Omental fat pad (tissue), 4 donors: ENCODE data around the gene NPFFR1. TPM values are rescaled to one million over a fixed set of nuclear protein-coding genes. Genes with fewer than 3 reads are reported as not detected.
"Not testable (repeated sequence)": the region's sequence is repeated elsewhere in the genome, so short reads cannot be mapped to it uniquely, and the experiment has no call there.

Experiments used
- ATAC-seq: fragments of 150-250 bp; one replicate; pipeline ENCODE4 v1.9.1; 2016; ENCODE audit warnings: mild to moderate bottlenecking, moderate library complexity; ENCODE audit not compliant: low FRiP score
- DNase-seq: peaks from one replicate; pipeline ENCODE4 v3.0.0-alpha.2; 2019; ENCODE audit warnings: low spot score
- total RNA-seq, 4 donors: library from RNA; depleted of rRNA; stranded (reverse); fragments of >200 nt; gene quantifications; one replicate each; pipeline ENCODE4 v1.1.0, GENCODE V29; 2016
- TF ChIP-seq, protein P1 (sequence below), 3 donors: fragments of 450-650 bp; IDR thresholded peaks; one replicate each; pipeline ENCODE4 v1.5.1; 2016 to 2017; ENCODE audit warnings: antibody characterized with exemption in 3 of 3, mild to moderate bottlenecking in 3 of 3, moderate library complexity in 2 of 3

Gene NPFFR1
- total RNA-seq, 4 donors from 2014 or later = 0.19 to 3.4 (median 0.60) TPM; not detected in 1

DNA sequence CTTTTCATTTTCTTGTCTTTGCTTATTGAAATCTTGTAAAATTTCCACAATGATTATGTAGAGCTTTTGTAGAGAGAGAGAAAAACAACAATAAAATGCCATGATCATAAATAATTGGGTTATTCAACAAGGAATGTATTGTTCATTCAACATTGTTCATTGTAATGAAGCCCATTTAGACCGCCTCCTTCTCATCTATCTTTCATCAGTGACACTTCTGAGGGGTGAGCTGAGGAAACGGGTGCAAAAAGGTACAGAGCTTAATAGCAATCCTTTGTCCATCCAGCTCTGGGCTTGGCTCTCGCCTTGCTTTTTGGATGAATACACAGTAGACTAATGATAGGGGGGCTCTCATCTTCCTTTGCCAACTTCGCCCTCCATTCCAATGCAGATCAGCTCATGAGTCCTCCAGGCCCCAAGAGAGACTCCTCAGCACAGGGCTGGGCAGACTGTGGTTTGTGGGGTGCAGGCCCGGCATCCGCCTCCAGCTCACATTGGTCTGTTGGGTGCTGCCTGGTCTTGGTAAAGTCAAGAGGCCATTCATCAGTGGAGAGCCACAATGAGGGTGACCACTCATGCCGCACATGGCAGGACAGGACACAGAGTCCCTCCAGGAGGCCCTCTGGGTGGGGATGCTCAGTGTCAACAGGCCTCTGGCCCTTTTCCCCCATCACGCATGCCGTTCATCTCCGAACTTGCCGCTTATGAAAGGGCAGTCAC, 32.7 kb downstream of the NPFFR1 start:
- TF ChIP-seq, protein P1, sequence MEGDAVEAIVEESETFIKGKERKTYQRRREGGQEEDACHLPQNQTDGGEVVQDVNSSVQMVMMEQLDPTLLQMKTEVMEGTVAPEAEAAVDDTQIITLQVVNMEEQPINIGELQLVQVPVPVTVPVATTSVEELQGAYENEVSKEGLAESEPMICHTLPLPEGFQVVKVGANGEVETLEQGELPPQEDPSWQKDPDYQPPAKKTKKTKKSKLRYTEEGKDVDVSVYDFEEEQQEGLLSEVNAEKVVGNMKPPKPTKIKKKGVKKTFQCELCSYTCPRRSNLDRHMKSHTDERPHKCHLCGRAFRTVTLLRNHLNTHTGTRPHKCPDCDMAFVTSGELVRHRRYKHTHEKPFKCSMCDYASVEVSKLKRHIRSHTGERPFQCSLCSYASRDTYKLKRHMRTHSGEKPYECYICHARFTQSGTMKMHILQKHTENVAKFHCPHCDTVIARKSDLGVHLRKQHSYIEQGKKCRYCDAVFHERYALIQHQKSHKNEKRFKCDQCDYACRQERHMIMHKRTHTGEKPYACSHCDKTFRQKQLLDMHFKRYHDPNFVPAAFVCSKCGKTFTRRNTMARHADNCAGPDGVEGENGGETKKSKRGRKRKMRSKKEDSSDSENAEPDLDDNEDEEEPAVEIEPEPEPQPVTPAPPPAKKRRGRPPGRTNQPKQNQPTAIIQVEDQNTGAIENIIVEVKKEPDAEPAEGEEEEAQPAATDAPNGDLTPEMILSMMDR (IDR thresholded peaks at IDR 0.05) = no peak
- ATAC-seq (no peak), DNase-seq (no peak)

DNA sequence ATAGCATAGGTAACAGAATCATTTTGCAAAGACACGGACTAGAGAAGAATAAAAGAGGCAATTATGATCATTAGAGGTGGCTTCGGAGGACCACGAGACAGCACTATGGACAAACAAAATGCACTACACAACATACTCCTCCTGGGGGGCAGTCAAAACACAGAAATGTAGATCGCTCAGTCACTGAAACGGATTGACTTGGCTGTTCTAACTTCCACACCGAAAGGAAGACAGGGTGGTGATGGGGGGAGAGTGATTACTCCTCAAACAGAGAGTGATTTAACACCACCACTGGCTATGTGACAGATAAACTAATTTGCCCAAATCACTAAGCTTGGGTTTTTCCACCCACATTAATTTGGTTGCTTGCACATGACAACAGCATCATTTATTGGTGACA, 36.4 kb downstream of the NPFFR1 start:
- TF ChIP-seq, protein P1 (IDR thresholded peaks at IDR 0.05) = no peak
- no peak for ATAC-seq
- DNase-seq = no peak

DNA sequence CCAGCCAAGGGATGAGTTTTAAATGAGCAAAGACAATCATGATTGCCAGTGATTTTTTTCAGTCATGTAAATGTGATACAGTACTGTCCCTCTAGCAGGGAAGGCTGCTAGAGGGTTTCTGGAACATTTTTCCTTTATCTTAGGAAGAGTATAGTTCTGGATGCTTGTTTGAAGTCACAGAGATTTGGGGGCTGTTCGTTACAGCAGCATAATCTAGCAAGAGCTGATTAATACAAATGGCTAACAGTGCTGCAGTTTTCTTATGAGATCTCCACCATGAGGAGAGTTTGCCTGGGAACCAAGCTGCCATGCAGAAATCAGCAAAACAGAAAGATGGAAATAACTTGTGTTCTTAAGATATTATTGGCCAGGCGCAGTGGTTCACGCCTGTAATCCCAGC, 42.7 kb downstream of the NPFFR1 start:
- ATAC-seq (no peak), DNase-seq (no peak)
- TF ChIP-seq, protein P1 (IDR thresholded peaks at IDR 0.05) = no peak

DNA sequence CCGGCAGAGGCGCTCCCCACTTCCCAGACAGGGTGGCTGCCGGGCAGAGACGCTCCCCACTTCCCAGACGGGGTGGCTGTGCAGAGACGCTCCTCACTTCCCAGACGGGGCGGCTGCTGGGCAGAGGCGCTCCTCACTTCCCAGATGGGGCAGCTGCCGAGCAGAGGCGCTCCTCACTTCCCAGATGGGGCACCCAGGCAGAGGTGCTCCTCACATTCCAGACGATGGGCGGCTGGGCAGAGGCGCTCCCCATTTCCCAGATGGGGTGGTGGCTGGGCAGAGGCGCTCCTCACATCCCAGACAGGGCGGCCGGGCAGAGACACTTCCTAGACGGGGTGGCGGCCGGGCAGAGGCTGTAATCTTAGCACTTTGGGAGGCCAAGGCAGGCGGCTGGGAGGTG, 43.8 kb downstream of the NPFFR1 start:
- not testable (repeated sequence) for ATAC-seq, DNase-seq

DNA sequence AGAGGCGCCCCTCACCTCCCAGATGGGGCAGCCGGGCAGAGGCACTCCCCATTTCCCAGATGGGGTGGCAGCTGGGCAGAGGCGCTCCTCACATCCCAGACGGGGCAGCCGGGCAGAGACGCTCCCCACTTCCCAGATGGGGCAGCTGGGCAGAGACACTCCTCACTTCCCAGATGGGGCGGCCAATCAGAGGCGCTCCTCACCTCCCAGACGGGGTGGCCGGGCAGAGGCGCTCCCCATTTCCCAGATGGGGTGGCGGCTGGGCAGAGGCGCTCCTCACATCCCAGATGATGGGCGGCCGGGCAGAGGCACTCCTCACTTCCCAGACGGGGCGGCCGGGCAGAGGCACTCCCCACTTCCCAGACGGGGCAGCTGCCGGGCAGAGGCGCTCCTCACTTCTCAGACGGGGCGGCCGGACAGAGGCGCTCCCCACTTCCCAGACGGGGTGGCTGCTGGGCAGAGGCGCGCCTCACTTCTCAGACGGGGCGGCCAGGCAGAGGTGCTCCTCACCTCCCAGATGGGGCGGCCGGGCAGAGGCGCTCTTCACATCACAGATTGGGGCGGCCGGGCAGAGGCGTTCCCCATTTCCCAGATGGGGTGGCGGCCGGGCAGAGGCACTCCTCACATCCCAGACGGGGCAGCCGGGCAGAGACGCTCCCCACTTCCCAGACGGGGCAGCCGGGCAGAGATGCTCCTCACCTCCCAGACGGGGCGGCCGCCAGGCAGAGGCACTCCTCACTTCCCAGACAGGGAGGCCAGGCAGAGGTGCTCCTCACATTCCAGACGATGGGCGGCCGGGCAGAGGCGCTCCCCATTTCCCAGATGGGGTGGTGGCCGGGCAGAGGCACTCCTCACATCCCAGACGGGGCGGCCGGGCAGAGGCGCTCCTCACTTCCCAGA, 44.5 kb downstream of the NPFFR1 start:
- not testable (repeated sequence) for ATAC-seq, DNase-seq

DNA sequence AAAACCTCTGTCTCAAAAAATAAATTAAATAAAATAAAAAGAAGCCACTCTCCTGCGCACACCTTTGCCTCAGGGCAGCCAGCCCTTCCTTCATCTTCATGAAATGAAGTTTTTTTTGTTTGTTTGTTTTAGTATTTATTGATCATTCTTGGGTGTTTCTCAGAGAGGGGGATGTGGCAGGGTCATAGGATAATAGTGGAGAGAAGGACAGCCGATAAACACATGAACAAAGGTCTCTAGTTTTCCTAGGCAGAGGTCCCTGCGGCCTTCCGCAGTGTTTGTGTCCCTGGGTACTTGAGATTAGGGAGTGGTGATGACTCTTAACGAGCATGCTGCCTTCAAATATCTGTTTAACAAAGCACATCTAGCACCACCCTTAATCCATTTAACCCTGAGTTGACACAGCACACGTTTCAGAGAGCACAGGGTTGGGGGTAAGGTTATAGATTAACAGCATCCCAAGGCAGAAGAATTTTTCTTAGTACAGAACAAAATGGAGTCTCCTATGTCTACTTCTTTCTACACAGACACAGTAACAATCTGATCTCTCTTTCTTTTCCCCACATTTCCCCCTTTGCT, 45.8 kb downstream of the NPFFR1 start:
- not testable (repeated sequence) for DNase-seq, ATAC-seq

DNA sequence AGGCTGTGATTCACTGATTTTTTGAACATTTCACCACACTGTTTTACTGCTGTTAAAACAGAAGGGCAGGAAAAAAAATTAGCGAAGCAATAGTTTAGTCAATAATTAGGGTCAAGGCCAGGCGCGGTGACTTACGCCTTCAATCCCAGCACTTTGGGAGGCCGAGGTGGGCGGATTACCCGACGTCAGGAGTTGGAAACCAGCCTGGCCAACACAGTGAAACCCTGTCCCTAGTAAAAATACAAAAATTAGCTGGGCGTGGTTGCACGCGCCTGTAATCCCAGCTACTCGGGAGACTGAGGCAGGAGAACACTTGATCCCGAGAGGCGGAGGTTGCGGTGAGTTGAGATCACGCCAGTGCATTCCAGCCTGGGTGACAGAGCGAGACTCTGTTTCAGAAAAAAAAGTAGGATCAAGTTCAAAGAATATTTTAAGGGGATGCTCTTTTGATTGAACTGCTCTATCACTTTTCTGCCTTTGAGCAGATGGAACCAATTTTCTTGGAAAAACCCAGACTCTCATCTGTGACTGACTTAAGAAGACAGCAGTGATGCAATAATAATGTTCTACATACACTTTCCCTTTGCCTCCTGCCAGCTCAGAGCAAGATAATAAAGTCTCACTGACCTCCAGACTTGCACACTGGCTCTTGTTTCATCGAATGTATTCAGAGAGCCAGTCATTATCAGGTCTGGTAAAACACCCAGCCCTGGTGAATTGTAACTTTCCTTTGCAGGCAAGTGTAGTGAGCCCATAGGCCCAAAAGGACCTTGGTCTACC, 48.9 kb downstream of the NPFFR1 start:
- TF ChIP-seq, protein P1 (IDR thresholded peaks at IDR 0.05) = no peak
- DNase-seq (no peak), ATAC-seq (peak; percentile 60)

DNA sequence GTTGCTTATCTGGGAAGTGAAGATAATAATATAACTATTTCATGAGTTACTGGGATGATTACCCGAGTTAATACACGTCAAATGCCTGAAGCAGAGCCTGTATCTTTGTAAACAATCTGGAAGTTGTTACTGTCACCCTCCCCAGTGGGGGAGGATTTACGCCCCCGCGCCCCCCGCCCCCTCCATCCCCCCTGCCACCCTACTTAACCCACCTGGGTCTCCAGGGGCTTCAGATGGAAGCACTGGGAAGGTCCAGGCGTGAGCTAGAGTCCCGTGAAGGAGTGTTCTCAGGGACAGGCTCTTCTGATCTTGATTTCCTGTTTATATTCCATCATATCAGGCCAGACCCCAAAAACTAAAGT, 49.9 kb downstream of the NPFFR1 start:
- no peak for ATAC-seq
- TF ChIP-seq, protein P1 (IDR thresholded peaks at IDR 0.05) = no peak

More for the DNA sequence above, 49.9 kb downstream of the NPFFR1 start:
- DNase-seq = no peak
